Fibroblast of lung (primary cell): Measurements from ENCODE around the gene DENND5B. TPM values are rescaled to one million over a fixed set of nuclear protein-coding genes. Genes with fewer than 3 reads are reported as not detected.

ENCODE experiments used
- DNase-seq, 2 donors: peaks; one replicate each; pipeline versions ENCODE4 v3.0.0 to v3.0.0-alpha.2; 2010; ENCODE audit warnings: low read depth in 2 of 2
- H2AFZ ChIP-seq: 2 replicates; pipeline ENCODE4 v1.5.1; 2012; ENCODE audit warnings: low read length, control low read depth, inconsistent platforms
- H3K27ac ChIP-seq: 2 replicates; pipeline ENCODE4 v1.5.1; 2011; ENCODE audit warnings: low read length, control low read depth; ENCODE audit not compliant: insufficient read depth
- H3K27me3 ChIP-seq: 2 replicates; pipeline ENCODE4 v1.5.1; 2011; ENCODE audit warnings: mild to moderate bottlenecking, low read length; ENCODE audit not compliant: control insufficient read depth, insufficient read depth
- H3K36me3 ChIP-seq: 2 replicates; pipeline ENCODE4 v1.5.1; 2011; ENCODE audit warnings: low read length; ENCODE audit not compliant: control insufficient read depth, insufficient read depth
- H3K4me1 ChIP-seq: 2 replicates; pipeline ENCODE4 v1.5.1; 2011; ENCODE audit warnings: low read length; ENCODE audit not compliant: control insufficient read depth, insufficient read depth; ENCODE audit errors: extremely low read depth
- H3K4me2 ChIP-seq: 2 replicates; pipeline ENCODE4 v1.5.1; 2011; ENCODE audit warnings: low read length, control low read depth; ENCODE audit not compliant: insufficient read depth; ENCODE audit errors: extremely low read depth
- H3K4me3 ChIP-seq, 4 experiments: fragments of 200-600 bp in 1 of 4; sonication (generic) in 1 of 4; replicated peaks in 1 of 4; 2 replicates each; pipeline ENCODE4 v1.5.1; 2011 to 2016; ENCODE audit warnings: low read length in 4 of 4, low read depth in 3 of 4, mild to moderate bottlenecking in 3 of 4, control low read depth in 2 of 4, inconsistent platforms in 1 of 4, mixed read lengths in 1 of 4; ENCODE audit not compliant: insufficient read depth in 1 of 4; ENCODE audit errors: control extremely low read depth in 1 of 4
- H3K79me2 ChIP-seq: 2 replicates; pipeline ENCODE4 v1.5.1; 2012; ENCODE audit warnings: mild to moderate bottlenecking, low read length, inconsistent platforms; ENCODE audit not compliant: control insufficient read depth, insufficient read depth
- H3K9ac ChIP-seq: 2 replicates; pipeline ENCODE4 v1.5.1; 2011; ENCODE audit warnings: mild to moderate bottlenecking, low read length, control low read depth; ENCODE audit not compliant: insufficient read depth
- H3K9me3 ChIP-seq: 2 replicates; pipeline ENCODE4 v1.5.1; 2012; ENCODE audit warnings: low read depth, low read length; ENCODE audit not compliant: control insufficient read depth, insufficient read depth
- H4K20me1 ChIP-seq: 2 replicates; pipeline ENCODE4 v1.5.1; 2011; ENCODE audit warnings: low read length; ENCODE audit not compliant: control insufficient read depth, insufficient read depth; ENCODE audit errors: extremely low read depth
- EZH2 ChIP-seq: IDR thresholded peaks from 2 replicates; pipeline ENCODE4 v1.5.1; 2012; ENCODE audit warnings: low read length, control low read depth, mild to moderate bottlenecking; ENCODE audit errors: missing control alignments
- polyA plus RNA-seq, 2 donors: library from polyadenylated mRNA; depleted of rRNA in 1 of 2; stranded (reverse) in 1 of 2; unstranded in 1 of 2; fragments of >200 nt; gene quantifications; 2 replicates each; pipeline ENCODE4 v1.2.1, GENCODE V29; 2011 to 2012; ENCODE audit warnings: missing spikeins in 1 of 2
- total RNA-seq: library from RNA; depleted of rRNA; stranded (reverse); fragments of >200 nt; gene quantifications from 2 replicates; pipeline ENCODE4 v1.2.1, GENCODE V29; 2014
- TF ChIP-seq, protein P1 (sequence below), 2 donors: IDR thresholded peaks in 1 of 2; conservative IDR thresholded peaks in 1 of 2; 1 replicate in 1 of 2; 2 replicates in 1 of 2; pipeline ENCODE4 v1.5.1; 2011 to 2012; ENCODE audit warnings: low read length in 2 of 2, control low read depth in 1 of 2, inconsistent platforms in 1 of 2, low read depth in 1 of 2, mild to moderate bottlenecking in 1 of 2

Gene DENND5B
- total and polyA plus RNA-seq, 2 donors (not counting 1 experiment from before 2014, with no cell fraction given): 5.3 to 6.9 TPM

DNA sequence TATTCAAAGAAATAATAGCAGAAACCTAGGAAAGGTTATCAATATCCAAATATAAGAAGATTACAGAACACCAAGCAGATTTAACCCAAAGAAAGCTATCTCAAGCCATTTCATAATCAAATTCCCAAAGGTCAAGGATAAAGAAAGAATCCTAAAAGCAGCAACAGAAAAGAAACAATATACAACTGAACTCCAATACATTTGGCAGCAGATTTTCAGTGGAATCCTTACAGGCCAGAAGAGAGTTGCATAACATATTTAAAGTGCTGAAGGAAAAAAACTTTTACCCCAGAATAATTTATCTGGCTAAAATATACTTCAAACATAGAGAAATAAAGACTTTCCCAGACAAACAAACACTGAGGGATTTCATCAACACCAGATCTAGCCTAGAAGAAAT, 54.3 kb downstream of the DENND5B start:
- no peak overlapping the region for H2AFZ ChIP-seq
- no peak overlapping the region for H3K4me3 ChIP-seq
- no peak overlapping the region for H3K4me2 ChIP-seq
- peak in 1 of 2 donors; percentile 44 for DNase-seq
- H4K20me1 ChIP-seq: no peaks in the 10 kb centered on the region
- H3K9me3 ChIP-seq: no peaks in the 10 kb centered on the region
- no peaks in the 10 kb centered on the region for H3K79me2 ChIP-seq
- TF ChIP-seq, protein P1, sequence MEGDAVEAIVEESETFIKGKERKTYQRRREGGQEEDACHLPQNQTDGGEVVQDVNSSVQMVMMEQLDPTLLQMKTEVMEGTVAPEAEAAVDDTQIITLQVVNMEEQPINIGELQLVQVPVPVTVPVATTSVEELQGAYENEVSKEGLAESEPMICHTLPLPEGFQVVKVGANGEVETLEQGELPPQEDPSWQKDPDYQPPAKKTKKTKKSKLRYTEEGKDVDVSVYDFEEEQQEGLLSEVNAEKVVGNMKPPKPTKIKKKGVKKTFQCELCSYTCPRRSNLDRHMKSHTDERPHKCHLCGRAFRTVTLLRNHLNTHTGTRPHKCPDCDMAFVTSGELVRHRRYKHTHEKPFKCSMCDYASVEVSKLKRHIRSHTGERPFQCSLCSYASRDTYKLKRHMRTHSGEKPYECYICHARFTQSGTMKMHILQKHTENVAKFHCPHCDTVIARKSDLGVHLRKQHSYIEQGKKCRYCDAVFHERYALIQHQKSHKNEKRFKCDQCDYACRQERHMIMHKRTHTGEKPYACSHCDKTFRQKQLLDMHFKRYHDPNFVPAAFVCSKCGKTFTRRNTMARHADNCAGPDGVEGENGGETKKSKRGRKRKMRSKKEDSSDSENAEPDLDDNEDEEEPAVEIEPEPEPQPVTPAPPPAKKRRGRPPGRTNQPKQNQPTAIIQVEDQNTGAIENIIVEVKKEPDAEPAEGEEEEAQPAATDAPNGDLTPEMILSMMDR (conservative IDR thresholded peaks at IDR 0.05 in 1 of 2, IDR thresholded peaks at IDR 0.05 in 1 of 2; ENCODE audit: low read depth in 1 of 2, low read length in 2 of 2): no peak
- no peak for TF ChIP-seq EZH2
- H3K27ac ChIP-seq: no peak overlapping the region
- H3K4me1 ChIP-seq: no peaks in the 10 kb centered on the region
- H3K27me3 ChIP-seq: no peaks in the 10 kb centered on the region
- H3K36me3 ChIP-seq: no peaks in the 10 kb centered on the region
- no peak overlapping the region for H3K9ac ChIP-seq

DNA sequence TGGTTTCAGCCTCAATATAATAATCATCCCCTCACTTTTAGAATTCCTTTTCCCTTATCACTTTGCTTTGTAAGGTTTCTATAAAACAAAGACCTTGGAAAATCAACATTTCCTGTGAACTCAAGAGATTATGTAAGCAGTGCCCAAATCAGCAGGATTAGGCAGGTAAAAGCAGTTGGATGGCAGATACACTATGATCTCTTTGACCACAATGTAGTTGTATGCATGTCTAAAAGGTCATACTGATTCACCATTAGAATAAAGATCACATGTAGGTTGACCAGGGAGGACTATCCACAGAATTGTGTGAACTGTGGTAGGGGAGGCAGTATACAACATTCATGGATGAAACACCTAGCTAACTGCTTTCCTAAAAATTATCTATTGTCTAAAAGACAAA, 57.5 kb downstream of the DENND5B start:
- no peak for TF ChIP-seq EZH2
- TF ChIP-seq, protein P1 (conservative IDR thresholded peaks at IDR 0.05 in 1 of 2, IDR thresholded peaks at IDR 0.05 in 1 of 2; ENCODE audit: low read depth in 1 of 2, low read length in 2 of 2): no peak

DNA sequence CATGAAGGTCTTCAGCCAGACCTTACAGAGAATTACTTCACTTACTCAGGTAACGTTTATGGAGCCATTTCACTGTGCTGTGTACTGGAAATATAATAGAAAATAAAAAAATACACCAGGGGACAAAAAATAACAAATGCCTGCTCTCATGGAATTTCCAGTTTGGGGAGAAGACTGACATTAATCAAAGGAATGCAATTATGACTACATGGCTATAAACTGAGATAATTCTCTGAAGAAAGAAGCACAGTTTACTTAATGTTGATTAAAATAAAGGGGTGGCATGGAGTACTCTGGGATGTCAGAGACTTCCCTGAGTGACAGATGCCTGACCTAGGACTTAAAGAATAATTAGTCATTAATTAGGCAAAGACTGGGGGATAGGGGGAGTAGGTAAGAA, 59.0 kb downstream of the DENND5B start:
- no peak overlapping the region for H3K4me2 ChIP-seq

More for the DNA sequence above, 57.5 kb downstream of the DENND5B start:
- no peaks in the 10 kb centered on the region for H3K4me1 ChIP-seq
- peak overlapping the region; percentile 19 for H3K4me2 ChIP-seq
- no peaks in the 10 kb centered on the region for H3K27me3 ChIP-seq
- no peak for DNase-seq
- no peak overlapping the region for H3K27ac ChIP-seq
- no peaks in the 10 kb centered on the region for H3K9me3 ChIP-seq
- H4K20me1 ChIP-seq: no peaks in the 10 kb centered on the region
- H3K36me3 ChIP-seq: no peaks in the 10 kb centered on the region
- no peaks in the 10 kb centered on the region for H3K79me2 ChIP-seq
- H2AFZ ChIP-seq: no peak overlapping the region
- no peak overlapping the region for H3K4me3 ChIP-seq
- H3K9ac ChIP-seq: no peak overlapping the region

More for the DNA sequence above, 59.0 kb downstream of the DENND5B start:
- H3K27me3 ChIP-seq: no peaks in the 10 kb centered on the region
- H3K36me3 ChIP-seq: no peaks in the 10 kb centered on the region
- TF ChIP-seq EZH2: no peak
- TF ChIP-seq, protein P1 (conservative IDR thresholded peaks at IDR 0.05 in 1 of 2, IDR thresholded peaks at IDR 0.05 in 1 of 2; ENCODE audit: low read depth in 1 of 2, low read length in 2 of 2): no peak
- no peak overlapping the region for H3K9ac ChIP-seq
- DNase-seq: no peak
- H3K79me2 ChIP-seq: no peaks in the 10 kb centered on the region
- no peak overlapping the region for H3K27ac ChIP-seq
- H3K4me1 ChIP-seq: no peaks in the 10 kb centered on the region
- H3K9me3 ChIP-seq: no peaks in the 10 kb centered on the region
- no peak overlapping the region for H2AFZ ChIP-seq
- no peak overlapping the region for H3K4me3 ChIP-seq
- no peaks in the 10 kb centered on the region for H4K20me1 ChIP-seq
